Sigmoid colon (tissue), 7 donors: ENCODE data around the gene S100A3. TPM values are rescaled to one million over a fixed set of nuclear protein-coding genes. Genes with fewer than 3 reads are reported as not detected.

Source experiments
- DNase-seq: peaks from one replicate; pipeline ENCODE4 v3.0.0-alpha.2; 2019
- H3K27ac ChIP-seq, 4 donors: fragments of 200-600 bp; sonication (generic); one replicate each; pipeline ENCODE4 v1.5.1; 2016 to 2019; ENCODE audit warnings: mild to moderate bottlenecking in 1 of 4
- H3K27me3 ChIP-seq, 3 donors: fragments of 200-600 bp; sonication (generic); one replicate each; pipeline ENCODE4 v1.5.1; 2019; ENCODE audit warnings: mild to moderate bottlenecking in 1 of 3
- H3K36me3 ChIP-seq, 4 donors: fragments of 200-600 bp; sonication (generic); one replicate each; pipeline ENCODE4 v1.5.1; 2016 to 2019
- H3K4me1 ChIP-seq, 4 donors: fragments of 200-600 bp; sonication (generic); one replicate each; pipeline ENCODE4 v1.5.1; 2017 to 2019
- H3K4me3 ChIP-seq, 4 donors: fragments of 200-600 bp; sonication (generic); one replicate each; pipeline ENCODE4 v1.5.1; 2017 to 2019; ENCODE audit warnings: mild to moderate bottlenecking in 2 of 4, moderate library complexity in 1 of 4
- H3K9me3 ChIP-seq, 4 donors: fragments of 200-600 bp in 3 of 4; sonication (generic) in 3 of 4; one replicate each; pipeline versions ENCODE4 v1.5.1 to v1.6.1; 2013 to 2019
- EP300 ChIP-seq, 4 donors: sonication (generic); formaldehyde crosslinking; IDR thresholded peaks; one replicate each; pipeline ENCODE4 v1.6.1; 2017; ENCODE audit warnings: antibody characterized with exemption in 4 of 4
- POLR2A ChIP-seq, 2 donors: fragments of 450-650 bp; IDR thresholded peaks; one replicate each; pipeline ENCODE4 v1.6.1; 2016; ENCODE audit warnings: antibody characterized with exemption in 2 of 2, mild to moderate bottlenecking in 2 of 2, moderate library complexity in 2 of 2
- POLR2AphosphoS5 ChIP-seq, 4 donors: sonication (generic); formaldehyde crosslinking; IDR thresholded peaks; one replicate each; pipeline ENCODE4 v1.6.1; 2017; ENCODE audit warnings: antibody characterized with exemption in 4 of 4
- WGBS, 2 donors: extraction: QIAGEN DNeasy Blood & Tissue Kit; methylation state at CpG; one replicate each; pipeline ENCODE4 v1.1.7; 2013; 5-methylcytosine and 5-hydroxymethylcytosine counted together
- intact Hi-C: fragments of 100-400 bp; cut with DNase I; formaldehyde crosslinking; loops from one replicate; pipeline ENCODE4 v1.15.1; 2023
- polyA plus RNA-seq, 3 donors: library from polyadenylated mRNA; stranded (reverse); fragments of 200-250 nt; gene quantifications; one replicate each; pipeline ENCODE4 v1.2.3, GENCODE V29; 2013
- total RNA-seq, 4 donors: library from RNA; depleted of rRNA; stranded (reverse); fragments of >200 nt; gene quantifications; one replicate each; pipeline ENCODE4 v1.1.0, GENCODE V29; 2016
- TF ChIP-seq, protein P1 (sequence below), 4 experiments: fragments of 450-650 bp in 3 of 4; fragments of 200-600 bp in 1 of 4; IDR thresholded peaks; one replicate each; pipeline ENCODE4 v1.5.1; 2016 to 2019; ENCODE audit warnings: antibody characterized with exemption in 4 of 4, mild to moderate bottlenecking in 3 of 4, moderate library complexity in 2 of 4
- donor health status: healthy with polysubstance abuse.
- donor health status: Bipolar disorder and iron deficiency.
- donor health status: healthy.

Gene S100A3
- total and polyA plus RNA-seq, 7 donors = 1.1 to 4.3 (median 2.9) TPM

DNA sequence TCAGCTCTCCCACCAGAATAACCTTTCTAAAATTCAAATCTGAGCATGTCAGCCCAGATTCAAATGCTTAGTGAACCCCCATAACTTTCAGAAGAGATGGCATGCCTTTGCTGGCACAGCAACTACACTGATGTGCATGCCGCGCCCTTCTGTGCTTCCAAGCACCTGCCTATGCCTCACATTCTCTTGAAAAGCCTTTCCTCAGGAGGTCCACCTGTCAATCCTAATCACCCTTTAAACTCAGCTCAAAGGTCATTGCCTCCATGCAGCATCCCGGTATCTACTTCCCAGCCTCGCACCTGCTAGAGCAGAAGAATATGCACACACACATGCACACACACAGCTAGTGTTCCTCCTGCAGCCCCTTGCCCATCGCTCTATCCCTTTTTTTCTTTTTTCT is 21.8 kb upstream of the S100A3 start:
- H3K27me3 ChIP-seq = no peaks in the 10 kb centered on the region
- H3K4me1 ChIP-seq = peaks cover 0 to 45% (median 39%) of the 10 kb centered on the region in 4 donors
- intact Hi-C loops = loop anchor here (5.0 kb wide), 2 partner anchors 86 to 156 kb away; partner anchors contain the start of genes INTS3 and SNAPIN
- H3K9me3 ChIP-seq = no peaks in the 10 kb centered on the region
- WGBS, 2 donors = 29 to 71% methylated on average over 5 of the region's 5 CpGs
- H3K4me3 ChIP-seq = no peak overlapping the region
- no peak for DNase-seq
- no peak overlapping the region for H3K27ac ChIP-seq
- no peaks in the 10 kb centered on the region for H3K36me3 ChIP-seq
- TF ChIP-seq, protein P1, sequence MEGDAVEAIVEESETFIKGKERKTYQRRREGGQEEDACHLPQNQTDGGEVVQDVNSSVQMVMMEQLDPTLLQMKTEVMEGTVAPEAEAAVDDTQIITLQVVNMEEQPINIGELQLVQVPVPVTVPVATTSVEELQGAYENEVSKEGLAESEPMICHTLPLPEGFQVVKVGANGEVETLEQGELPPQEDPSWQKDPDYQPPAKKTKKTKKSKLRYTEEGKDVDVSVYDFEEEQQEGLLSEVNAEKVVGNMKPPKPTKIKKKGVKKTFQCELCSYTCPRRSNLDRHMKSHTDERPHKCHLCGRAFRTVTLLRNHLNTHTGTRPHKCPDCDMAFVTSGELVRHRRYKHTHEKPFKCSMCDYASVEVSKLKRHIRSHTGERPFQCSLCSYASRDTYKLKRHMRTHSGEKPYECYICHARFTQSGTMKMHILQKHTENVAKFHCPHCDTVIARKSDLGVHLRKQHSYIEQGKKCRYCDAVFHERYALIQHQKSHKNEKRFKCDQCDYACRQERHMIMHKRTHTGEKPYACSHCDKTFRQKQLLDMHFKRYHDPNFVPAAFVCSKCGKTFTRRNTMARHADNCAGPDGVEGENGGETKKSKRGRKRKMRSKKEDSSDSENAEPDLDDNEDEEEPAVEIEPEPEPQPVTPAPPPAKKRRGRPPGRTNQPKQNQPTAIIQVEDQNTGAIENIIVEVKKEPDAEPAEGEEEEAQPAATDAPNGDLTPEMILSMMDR (IDR thresholded peaks at IDR 0.05) = no peak
- TF ChIP-seq EP300 (IDR thresholded peaks at IDR 0.05) = no peak
- no peak for TF ChIP-seq POLR2A (IDR thresholded peaks at IDR 0.05)
- TF ChIP-seq POLR2AphosphoS5 (IDR thresholded peaks at IDR 0.05) = no peak

DNA sequence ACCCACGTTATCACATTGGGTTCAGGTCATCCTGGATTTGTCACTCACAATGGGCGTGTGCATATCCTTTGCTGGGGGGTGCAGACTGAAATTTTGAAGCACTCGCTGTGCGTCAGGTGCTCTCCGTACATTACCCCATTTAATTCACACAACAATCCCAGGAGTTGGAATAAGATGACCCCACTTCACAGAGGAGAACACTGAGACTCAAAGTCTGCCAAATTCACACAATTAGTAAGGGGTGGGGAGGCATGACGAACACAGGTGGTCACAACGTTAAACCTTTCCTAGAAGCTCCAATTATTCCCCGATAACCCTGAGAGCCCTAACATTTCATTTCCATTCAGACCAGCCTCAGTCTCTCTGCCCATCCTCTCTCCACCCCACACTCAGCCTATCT is 20.4 kb upstream of the S100A3 start:
- Histone ChIP-seq H3K4me1 (peaks cover 0 to 53% (median 46%) of the 10 kb centered on the region in 4 donors), H3K27ac (no peak overlapping the region)
- intact Hi-C loops = no loop called here

DNA sequence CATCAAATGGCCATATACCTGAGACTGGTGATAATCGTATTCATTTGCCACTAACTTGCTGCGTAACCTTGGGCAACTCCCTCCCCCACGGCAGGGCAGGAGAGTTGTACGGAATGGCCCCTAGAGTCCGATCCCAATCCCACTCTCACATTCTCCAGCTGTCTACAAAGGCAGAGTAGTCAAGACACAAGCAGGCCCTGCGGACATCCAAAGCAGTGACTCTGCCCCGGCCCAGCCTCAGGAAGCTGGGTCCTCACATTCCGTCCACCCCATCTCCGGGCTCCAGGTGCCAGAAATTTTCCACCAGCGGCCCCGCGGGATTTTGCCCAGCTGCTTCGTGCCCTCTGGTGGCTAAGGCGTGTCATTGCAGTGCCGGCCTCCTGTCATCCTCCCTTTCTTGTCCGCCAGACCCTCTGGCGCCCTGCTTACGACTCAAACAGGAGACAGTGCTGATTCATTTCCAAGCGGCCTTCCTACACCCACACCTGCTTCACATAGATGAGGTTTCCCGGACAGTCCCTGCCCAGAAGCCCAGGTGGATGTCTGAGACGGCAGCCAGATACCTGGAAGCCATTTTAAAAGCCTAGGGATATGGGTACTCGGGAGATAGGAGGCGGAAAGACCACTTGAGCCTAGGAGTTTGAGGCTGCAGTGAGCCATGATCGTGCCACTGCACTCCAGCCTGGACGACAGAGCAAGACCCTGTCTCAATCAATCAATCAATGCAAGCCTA is 19.5 kb upstream of the S100A3 start:
- DNase-seq = peak; percentile 96
- Histone ChIP-seq H3K4me3 (peak overlapping the region; percentile 3 to 37 (median 26)), H3K36me3 (no peaks in the 10 kb centered on the region), H3K27ac (peak overlapping the region; percentile 90 to 97 (median 94)), H3K27me3 (no peaks in the 10 kb centered on the region), H3K4me1 (peaks cover 0 to 53% (median 46%) of the 10 kb centered on the region in 4 donors), H3K9me3 (no peaks in the 10 kb centered on the region)
- intact Hi-C loops = loop anchor here (1.0 kb wide), 2 partner anchors 35 to 57 kb away; no protein-coding TSS in a partner anchor
- 7 to 17% methylated on average over 25 of the region's 25 CpGs for WGBS, 2 donors
- TF ChIP-seq POLR2AphosphoS5 (IDR thresholded peaks at IDR 0.05) (peak in 3 of 4 donors; percentile 59 to 67 (median 65)), EP300 (IDR thresholded peaks at IDR 0.05) (no peak), POLR2A (IDR thresholded peaks at IDR 0.05) (no peak)
- TF ChIP-seq, protein P1 (IDR thresholded peaks at IDR 0.05) = peak; percentile 98 to 100 (median 98)

More for the DNA sequence above, 20.4 kb upstream of the S100A3 start:
- Histone ChIP-seq H3K9me3 (no peaks in the 10 kb centered on the region), H3K27me3 (no peaks in the 10 kb centered on the region), H3K4me3 (no peak overlapping the region), H3K36me3 (no peaks in the 10 kb centered on the region)
- no peak for TF ChIP-seq POLR2A (IDR thresholded peaks at IDR 0.05)
- TF ChIP-seq, protein P1 (IDR thresholded peaks at IDR 0.05) = no peak
- no peak for TF ChIP-seq POLR2AphosphoS5 (IDR thresholded peaks at IDR 0.05)
- no peak for TF ChIP-seq EP300 (IDR thresholded peaks at IDR 0.05)
- WGBS, 2 donors = 87 to 92% methylated on average over 8 of the region's 8 CpGs
- no peak for DNase-seq

DNA sequence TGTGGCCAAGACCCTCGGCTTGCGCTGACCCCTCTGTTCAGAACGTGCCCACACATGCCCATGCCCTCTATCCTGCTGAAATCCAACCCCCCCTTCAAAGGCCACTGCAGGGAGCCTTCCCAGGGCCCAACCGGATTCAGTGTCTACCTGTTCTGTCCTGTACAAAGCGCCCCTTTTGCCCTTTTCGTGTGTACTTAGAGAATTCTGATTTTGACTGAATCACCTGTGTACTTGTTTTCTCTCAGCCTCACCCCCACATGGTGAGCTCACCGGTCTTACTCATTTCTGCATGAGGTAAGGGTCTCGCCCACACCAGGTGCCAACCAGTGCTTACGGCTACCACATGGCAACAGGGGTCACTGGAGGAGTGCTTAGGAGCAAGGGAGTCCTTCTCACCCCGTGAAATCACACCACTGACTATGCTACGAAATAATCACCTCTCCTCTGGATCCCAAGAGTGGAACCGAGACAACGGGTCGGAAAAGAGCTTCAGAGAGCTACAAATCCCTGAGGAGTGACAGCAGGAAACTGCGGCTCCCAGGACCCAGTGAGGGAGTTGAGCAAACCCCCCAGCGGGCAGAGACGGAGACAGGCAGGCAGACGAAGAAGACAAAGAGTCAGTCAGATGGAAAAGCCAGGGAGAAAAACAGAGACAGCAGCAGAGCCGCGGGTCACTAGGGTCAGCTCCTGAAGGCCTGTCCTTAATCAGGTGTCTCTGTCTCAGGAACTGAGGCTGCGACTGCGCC is 18.7 kb upstream of the S100A3 start:
- peak overlapping the region; percentile 90 to 97 (median 94) for H3K27ac ChIP-seq
- WGBS, 2 donors = 78 to 85% methylated on average over 22 of the region's 22 CpGs
- H3K9me3 ChIP-seq = no peaks in the 10 kb centered on the region
- no peak for DNase-seq
- TF ChIP-seq POLR2A (IDR thresholded peaks at IDR 0.05) (no peak), EP300 (IDR thresholded peaks at IDR 0.05) (no peak), POLR2AphosphoS5 (IDR thresholded peaks at IDR 0.05) (no peak)
- TF ChIP-seq, protein P1 (IDR thresholded peaks at IDR 0.05) = no peak
- H3K27me3 ChIP-seq = no peaks in the 10 kb centered on the region
- intact Hi-C loops = loop anchor here (1.0 to 2.0 kb wide), 3 partner anchors 34 to 59 kb away; partner anchors contain the start of gene S100A13
- peak overlapping the region; percentile 3 to 37 (median 26) for H3K4me3 ChIP-seq
- peaks cover 0 to 47% (median 45%) of the 10 kb centered on the region in 4 donors for H3K4me1 ChIP-seq
- H3K36me3 ChIP-seq = no peaks in the 10 kb centered on the region
